B cell (primary cell): ENCODE measurements around the gene SLC3A2.

ENCODE experiments used
- EZH2 ChIP-seq: IDR thresholded peaks from 2 replicates; pipeline ENCODE4 v1.6.1; 2012; ENCODE audit warnings: borderline replicate concordance, low read depth, mild to moderate bottlenecking, moderate library complexity, low read length; ENCODE audit not compliant: insufficient read depth, poor library complexity, severe bottlenecking
- TF ChIP-seq, protein P1 (sequence below): fragments of 200-600 bp; IDR thresholded peaks from one replicate; pipeline ENCODE4 v1.8.0; 2022; ENCODE audit warnings: antibody characterized with exemption, mild to moderate bottlenecking

DNA sequence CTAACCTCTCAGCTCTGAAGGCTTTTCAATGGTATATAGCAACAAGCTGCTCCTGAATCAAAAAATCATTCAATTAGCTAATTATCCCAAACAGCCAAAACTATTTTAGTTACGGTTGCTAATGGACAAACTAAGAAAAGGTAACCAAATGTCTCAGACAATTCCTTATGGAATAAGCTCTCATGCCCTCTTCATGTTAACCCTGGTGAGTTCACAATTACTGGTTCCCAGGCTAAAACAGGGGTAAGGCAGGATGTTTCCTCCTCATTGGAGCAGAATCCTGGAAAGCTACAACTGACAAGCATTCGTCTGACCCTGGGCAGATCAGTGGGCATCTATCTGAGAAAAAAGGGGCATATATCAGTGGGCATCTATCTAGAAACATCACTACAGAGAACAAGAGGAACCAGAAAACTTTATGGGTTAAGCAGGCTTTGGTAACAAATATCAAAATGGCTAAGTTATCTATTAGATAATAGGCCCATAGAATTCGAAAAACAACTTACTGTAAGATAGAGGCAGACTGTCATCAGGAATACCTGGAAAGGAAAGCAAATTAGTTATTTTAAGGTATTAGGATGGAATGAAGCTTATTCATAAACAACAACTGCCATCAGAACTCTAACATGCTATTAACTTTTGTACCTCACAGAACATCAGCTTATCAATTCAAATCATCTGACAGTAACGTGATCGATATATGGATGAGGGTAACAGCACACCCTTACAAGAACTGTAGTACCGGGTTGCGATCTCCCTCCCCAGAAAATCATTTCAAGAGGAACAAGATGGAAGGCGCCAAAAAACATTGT lies 26.5 kb upstream of the SLC3A2 start:
- TF ChIP-seq, protein P1, sequence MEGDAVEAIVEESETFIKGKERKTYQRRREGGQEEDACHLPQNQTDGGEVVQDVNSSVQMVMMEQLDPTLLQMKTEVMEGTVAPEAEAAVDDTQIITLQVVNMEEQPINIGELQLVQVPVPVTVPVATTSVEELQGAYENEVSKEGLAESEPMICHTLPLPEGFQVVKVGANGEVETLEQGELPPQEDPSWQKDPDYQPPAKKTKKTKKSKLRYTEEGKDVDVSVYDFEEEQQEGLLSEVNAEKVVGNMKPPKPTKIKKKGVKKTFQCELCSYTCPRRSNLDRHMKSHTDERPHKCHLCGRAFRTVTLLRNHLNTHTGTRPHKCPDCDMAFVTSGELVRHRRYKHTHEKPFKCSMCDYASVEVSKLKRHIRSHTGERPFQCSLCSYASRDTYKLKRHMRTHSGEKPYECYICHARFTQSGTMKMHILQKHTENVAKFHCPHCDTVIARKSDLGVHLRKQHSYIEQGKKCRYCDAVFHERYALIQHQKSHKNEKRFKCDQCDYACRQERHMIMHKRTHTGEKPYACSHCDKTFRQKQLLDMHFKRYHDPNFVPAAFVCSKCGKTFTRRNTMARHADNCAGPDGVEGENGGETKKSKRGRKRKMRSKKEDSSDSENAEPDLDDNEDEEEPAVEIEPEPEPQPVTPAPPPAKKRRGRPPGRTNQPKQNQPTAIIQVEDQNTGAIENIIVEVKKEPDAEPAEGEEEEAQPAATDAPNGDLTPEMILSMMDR, result no peak
- no peak for TF ChIP-seq EZH2
